ENCODE data around the gene CLMN. TPM values are rescaled to one million over a fixed set of nuclear protein-coding genes. Genes with fewer than 3 reads are reported as not detected.

The CLMN gene
- total RNA-seq, 1 experiment from 2014 or later = 33.4 TPM

DNA sequence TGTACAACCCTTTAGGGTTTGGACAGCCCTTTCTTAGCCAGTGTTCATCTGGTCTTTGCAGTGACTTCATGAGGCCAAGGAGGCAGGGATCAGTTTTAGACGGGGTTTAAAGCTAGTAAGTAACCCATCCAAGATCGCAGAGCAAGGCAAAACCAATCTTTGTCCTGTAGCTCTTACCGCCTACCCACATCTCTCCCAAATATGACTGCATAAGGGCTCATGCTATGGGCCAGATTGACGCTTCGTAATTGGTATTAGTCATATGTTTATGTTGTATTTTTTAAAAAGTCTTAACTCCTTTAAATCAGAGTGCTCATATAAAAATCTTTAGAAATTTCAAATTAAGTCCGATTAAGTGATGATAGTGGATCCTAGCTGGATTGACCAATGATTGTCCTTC lies 3.7 kb upstream of the CLMN start:
- Histone ChIP-seq H3K4me1 (ENCODE audit: control insufficient read depth in 1 of 2, insufficient read depth in 2 of 2, low read length in 2 of 2) (peaks cover 9 to 15% of the 10 kb centered on the region in 2 experiments; a peak in 3 of 4 replicates), H3K9me2 (ENCODE audit: insufficient read depth) (no peaks in the 10 kb centered on the region), H3K9me3 (ENCODE audit: control insufficient read depth in 1 of 2, insufficient read depth in 1 of 2, low read depth in 1 of 2, low read length in 2 of 2) (no peaks in the 10 kb centered on the region), H3K4me2 (ENCODE audit: low read length) (no peak overlapping the region), H3K36me3 (ENCODE audit: control insufficient read depth in 1 of 2, insufficient read depth in 2 of 2, low read length in 2 of 2) (no peaks in the 10 kb centered on the region), H4K20me1 (ENCODE audit: insufficient read depth) (no peaks in the 10 kb centered on the region), H3K27me3 (ENCODE audit: insufficient read depth, low read length) (no peaks in the 10 kb centered on the region), H2AFZ (ENCODE audit: low read depth, low read length, poor library complexity, severe bottlenecking) (no peak overlapping the region), H3K4me3 (replicated peaks in 1 of 2; ENCODE audit: low read depth in 1 of 2, low read length in 2 of 2) (no peak overlapping the region), H3K79me2 (ENCODE audit: insufficient read depth, low read length) (no peaks in the 10 kb centered on the region), H3K9ac (ENCODE audit: low read length) (no peak overlapping the region), H3K27ac (ENCODE audit: low read depth, low read length) (no peak overlapping the region)
- ChIA-PET CTCF (no interaction called here), RAD21 (ENCODE audit: low non-redundant PET in 1 of 2, low total read pairs in 2 of 2, uncharacterized antibody in 2 of 2, unreplicated experiment in 2 of 2) (no interaction called here), POLR2A (no interaction called here)
- DNase-seq (ENCODE audit: low read depth, low spot score) = no peak
- ATAC-seq = no peak
- intact Hi-C loops (cut with micrococcal nuclease) = no loop called here
- TF ChIP-seq TCF7L2 (IDR thresholded peaks at IDR 0.05; ENCODE audit: borderline replicate concordance, extremely low read depth, insufficient read depth, insufficient read length) (no peak), FOSL1 (IDR thresholded peaks at IDR 0.05; ENCODE audit: low read depth) (no peak), SIN3A (IDR thresholded peaks at IDR 0.05; ENCODE audit: low read depth) (no peak), YY1 (IDR thresholded peaks at IDR 0.05; ENCODE audit: extremely low read depth, insufficient replicate concordance, low read depth, low read length) (no peak), RAD21 (IDR thresholded peaks at IDR 0.05; ENCODE audit: low read depth) (no peak), ZNF274 (IDR thresholded peaks at IDR 0.05; ENCODE audit: low read depth, low read length) (no peak), JUND (IDR thresholded peaks at IDR 0.05) (no peak), SRF (IDR thresholded peaks at IDR 0.05; ENCODE audit: low read depth) (no peak), EGR1 (IDR thresholded peaks at IDR 0.05; ENCODE audit: low read depth) (no peak), CEBPB (IDR thresholded peaks at IDR 0.05; ENCODE audit: low read depth) (no peak), POLR2AphosphoS5 (IDR thresholded peaks at IDR 0.05; ENCODE audit: low read depth, low read length) (no peak), EZH2 (IDR thresholded peaks at IDR 0.05) (no peak), SP1 (IDR thresholded peaks at IDR 0.05; ENCODE audit: low read depth) (no peak), ELF1 (IDR thresholded peaks at IDR 0.05; ENCODE audit: borderline replicate concordance, low read depth) (no peak)
- TF ChIP-seq, protein P1, sequence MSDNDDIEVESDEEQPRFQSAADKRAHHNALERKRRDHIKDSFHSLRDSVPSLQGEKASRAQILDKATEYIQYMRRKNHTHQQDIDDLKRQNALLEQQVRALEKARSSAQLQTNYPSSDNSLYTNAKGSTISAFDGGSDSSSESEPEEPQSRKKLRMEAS (IDR thresholded peaks at IDR 0.05) = no peak
- TF ChIP-seq, protein P2, sequence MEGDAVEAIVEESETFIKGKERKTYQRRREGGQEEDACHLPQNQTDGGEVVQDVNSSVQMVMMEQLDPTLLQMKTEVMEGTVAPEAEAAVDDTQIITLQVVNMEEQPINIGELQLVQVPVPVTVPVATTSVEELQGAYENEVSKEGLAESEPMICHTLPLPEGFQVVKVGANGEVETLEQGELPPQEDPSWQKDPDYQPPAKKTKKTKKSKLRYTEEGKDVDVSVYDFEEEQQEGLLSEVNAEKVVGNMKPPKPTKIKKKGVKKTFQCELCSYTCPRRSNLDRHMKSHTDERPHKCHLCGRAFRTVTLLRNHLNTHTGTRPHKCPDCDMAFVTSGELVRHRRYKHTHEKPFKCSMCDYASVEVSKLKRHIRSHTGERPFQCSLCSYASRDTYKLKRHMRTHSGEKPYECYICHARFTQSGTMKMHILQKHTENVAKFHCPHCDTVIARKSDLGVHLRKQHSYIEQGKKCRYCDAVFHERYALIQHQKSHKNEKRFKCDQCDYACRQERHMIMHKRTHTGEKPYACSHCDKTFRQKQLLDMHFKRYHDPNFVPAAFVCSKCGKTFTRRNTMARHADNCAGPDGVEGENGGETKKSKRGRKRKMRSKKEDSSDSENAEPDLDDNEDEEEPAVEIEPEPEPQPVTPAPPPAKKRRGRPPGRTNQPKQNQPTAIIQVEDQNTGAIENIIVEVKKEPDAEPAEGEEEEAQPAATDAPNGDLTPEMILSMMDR (IDR thresholded peaks at IDR 0.05 in 2 of 3, conservative IDR thresholded peaks at IDR 0.05 in 1 of 3; ENCODE audit: borderline replicate concordance in 1 of 3, insufficient read depth in 1 of 3, low read depth in 2 of 3, low read length in 2 of 3) = no peak
- TF ChIP-seq, protein P3, sequence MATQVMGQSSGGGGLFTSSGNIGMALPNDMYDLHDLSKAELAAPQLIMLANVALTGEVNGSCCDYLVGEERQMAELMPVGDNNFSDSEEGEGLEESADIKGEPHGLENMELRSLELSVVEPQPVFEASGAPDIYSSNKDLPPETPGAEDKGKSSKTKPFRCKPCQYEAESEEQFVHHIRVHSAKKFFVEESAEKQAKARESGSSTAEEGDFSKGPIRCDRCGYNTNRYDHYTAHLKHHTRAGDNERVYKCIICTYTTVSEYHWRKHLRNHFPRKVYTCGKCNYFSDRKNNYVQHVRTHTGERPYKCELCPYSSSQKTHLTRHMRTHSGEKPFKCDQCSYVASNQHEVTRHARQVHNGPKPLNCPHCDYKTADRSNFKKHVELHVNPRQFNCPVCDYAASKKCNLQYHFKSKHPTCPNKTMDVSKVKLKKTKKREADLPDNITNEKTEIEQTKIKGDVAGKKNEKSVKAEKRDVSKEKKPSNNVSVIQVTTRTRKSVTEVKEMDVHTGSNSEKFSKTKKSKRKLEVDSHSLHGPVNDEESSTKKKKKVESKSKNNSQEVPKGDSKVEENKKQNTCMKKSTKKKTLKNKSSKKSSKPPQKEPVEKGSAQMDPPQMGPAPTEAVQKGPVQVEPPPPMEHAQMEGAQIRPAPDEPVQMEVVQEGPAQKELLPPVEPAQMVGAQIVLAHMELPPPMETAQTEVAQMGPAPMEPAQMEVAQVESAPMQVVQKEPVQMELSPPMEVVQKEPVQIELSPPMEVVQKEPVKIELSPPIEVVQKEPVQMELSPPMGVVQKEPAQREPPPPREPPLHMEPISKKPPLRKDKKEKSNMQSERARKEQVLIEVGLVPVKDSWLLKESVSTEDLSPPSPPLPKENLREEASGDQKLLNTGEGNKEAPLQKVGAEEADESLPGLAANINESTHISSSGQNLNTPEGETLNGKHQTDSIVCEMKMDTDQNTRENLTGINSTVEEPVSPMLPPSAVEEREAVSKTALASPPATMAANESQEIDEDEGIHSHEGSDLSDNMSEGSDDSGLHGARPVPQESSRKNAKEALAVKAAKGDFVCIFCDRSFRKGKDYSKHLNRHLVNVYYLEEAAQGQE (IDR thresholded peaks at IDR 0.05; ENCODE audit: low read depth) = no peak
- TF ChIP-seq, protein P4, sequence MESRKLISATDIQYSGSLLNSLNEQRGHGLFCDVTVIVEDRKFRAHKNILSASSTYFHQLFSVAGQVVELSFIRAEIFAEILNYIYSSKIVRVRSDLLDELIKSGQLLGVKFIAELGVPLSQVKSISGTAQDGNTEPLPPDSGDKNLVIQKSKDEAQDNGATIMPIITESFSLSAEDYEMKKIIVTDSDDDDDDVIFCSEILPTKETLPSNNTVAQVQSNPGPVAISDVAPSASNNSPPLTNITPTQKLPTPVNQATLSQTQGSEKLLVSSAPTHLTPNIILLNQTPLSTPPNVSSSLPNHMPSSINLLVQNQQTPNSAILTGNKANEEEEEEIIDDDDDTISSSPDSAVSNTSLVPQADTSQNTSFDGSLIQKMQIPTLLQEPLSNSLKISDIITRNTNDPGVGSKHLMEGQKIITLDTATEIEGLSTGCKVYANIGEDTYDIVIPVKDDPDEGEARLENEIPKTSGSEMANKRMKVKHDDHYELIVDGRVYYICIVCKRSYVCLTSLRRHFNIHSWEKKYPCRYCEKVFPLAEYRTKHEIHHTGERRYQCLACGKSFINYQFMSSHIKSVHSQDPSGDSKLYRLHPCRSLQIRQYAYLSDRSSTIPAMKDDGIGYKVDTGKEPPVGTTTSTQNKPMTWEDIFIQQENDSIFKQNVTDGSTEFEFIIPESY (IDR thresholded peaks at IDR 0.05; ENCODE audit: extremely low read depth, insufficient replicate concordance, low read length) = no peak
- TF ChIP-seq, protein P5, sequence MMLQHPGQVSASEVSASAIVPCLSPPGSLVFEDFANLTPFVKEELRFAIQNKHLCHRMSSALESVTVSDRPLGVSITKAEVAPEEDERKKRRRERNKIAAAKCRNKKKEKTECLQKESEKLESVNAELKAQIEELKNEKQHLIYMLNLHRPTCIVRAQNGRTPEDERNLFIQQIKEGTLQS (IDR thresholded peaks at IDR 0.05) = no peak
- BruUV-seq (replicated peaks) = no TSS peak
